Effector CD8-positive, alpha-beta T cell (primary cell): ENCODE measurements around the gene SLC14A1.

ENCODE experiments used
- DNase-seq: peaks from one replicate; lab custom pipeline; 2025; lab: John Stamatoyannopoulos, UW
- total RNA-seq, 4 experiments: gene quantifications; one replicate each; lab custom pipeline; 2026; lab: John Stamatoyannopoulos, UW

Gene SLC14A1
- 2.1 to 12.8 (median 8.3) reads per million in 4 experiments for total RNA-seq

GRCh38 chr18:45723567-45724355 is at the start of gene SLC14A1:
SLC14A1 (plus strand) TSS chr18:45724181; CDS start chr18:45730321, 6,140 bp downstream.
- DNase-seq: no peak

- no peak for DNase-seq
These were observed 46.6 kb upstream of the SLC14A1 start for GRCh38 chr18:45677276-45677807.

- no peak for DNase-seq
These were observed 45.5 kb upstream of the SLC14A1 start for GRCh38 chr18:45678441-45678840.

GRCh38 chr18:45678850-45679249 is 45.1 kb upstream of the SLC14A1 start:
- DNase-seq: no peak

GRCh38 chr18:45680066-45680690 is 43.8 kb upstream of the SLC14A1 start:
- no peak for DNase-seq

- no peak for DNase-seq
These were observed 41.8 kb upstream of the SLC14A1 start for GRCh38 chr18:45682181-45682580.

GRCh38 chr18:45684341-45685115 is 39.5 kb upstream of the SLC14A1 start:
- DNase-seq: no peak

GRCh38 chr18:45686891-45687611 is 36.9 kb upstream of the SLC14A1 start:
- DNase-seq: peak; percentile 19

GRCh38 chr18:45687621-45688020 is 36.4 kb upstream of the SLC14A1 start:
- peak; percentile 11 for DNase-seq

- no peak for DNase-seq
These were observed 35.9 kb upstream of the SLC14A1 start for GRCh38 chr18:45688113-45688512.

GRCh38 chr18:45688833-45689232 is 35.1 kb upstream of the SLC14A1 start:
- peak; percentile 27 for DNase-seq

GRCh38 chr18:45689396-45689795 is 34.6 kb upstream of the SLC14A1 start:
- no peak for DNase-seq

GRCh38 chr18:45690975-45691815 is 32.8 kb upstream of the SLC14A1 start:
- DNase-seq: peak; percentile 60

- no peak for DNase-seq
These were observed 32.2 kb upstream of the SLC14A1 start for GRCh38 chr18:45691816-45692179.

GRCh38 chr18:45702708-45703265 is 21.2 kb upstream of the SLC14A1 start:
- DNase-seq: no peak

GRCh38 chr18:45708831-45709230 is 15.2 kb upstream of the SLC14A1 start:
- no peak for DNase-seq

GRCh38 chr18:45712061-45712460 is 11.9 kb upstream of the SLC14A1 start:
- DNase-seq: no peak

- no peak for DNase-seq
These were observed 10.7 kb upstream of the SLC14A1 start for GRCh38 chr18:45713239-45713638.

- DNase-seq: no peak
These were observed 8.7 kb upstream of the SLC14A1 start for GRCh38 chr18:45715212-45715780.

- DNase-seq: no peak
These were observed 4.9 kb upstream of the SLC14A1 start for GRCh38 chr18:45719106-45719505.
